GM19035 (cell line): Measurements from ENCODE around the gene KCNMB1.

Source experiments
- ATAC-seq: cut with Tn5 transposase; IDR thresholded peaks from one replicate; pipeline ENCODE4 v1.9.1; 2021; ENCODE audit not compliant: unreplicated experiment

The KCNMB1 gene, protein sequence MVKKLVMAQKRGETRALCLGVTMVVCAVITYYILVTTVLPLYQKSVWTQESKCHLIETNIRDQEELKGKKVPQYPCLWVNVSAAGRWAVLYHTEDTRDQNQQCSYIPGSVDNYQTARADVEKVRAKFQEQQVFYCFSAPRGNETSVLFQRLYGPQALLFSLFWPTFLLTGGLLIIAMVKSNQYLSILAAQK

DNA sequence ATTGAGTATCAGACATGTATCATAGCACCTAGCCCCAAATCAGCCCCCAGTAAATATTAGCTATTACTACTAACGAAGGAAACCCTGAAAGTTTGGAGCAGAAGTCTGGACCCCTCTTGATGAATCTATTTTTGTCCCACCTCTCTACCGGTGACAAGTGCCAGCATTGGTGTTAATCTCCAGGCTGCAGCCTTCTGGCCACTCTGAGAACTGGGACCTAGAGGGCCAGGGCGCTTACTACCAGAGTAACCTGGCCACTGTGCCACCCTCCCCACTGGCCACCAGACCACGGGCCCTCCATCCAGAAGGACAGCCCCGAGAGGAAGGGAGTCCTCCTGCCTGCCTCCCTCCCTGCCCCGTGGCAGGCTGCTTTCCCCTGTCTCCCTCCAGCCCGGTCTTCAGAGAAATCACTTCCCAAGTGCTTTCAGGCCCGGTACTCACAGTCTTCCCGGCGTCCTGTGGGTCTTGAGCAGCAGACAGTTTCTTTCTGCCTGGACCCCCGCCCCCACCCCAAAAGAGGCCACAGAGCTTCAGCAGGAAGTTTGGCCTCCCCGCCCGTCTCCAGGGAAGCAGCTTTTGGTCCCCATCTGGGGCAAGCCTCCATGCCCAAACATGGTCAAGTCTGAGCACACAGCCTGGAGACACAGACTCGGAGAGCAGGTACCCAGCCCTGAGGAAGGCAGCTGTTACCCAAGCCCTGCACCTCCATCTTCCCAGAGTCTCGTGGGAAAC, at the start of gene KCNMB1:
Gene KCNMB1 (minus strand): TSS at position 550 of the 732 bp plus-strand sequence. CDS start 3,920 bp downstream, outside the sequence.
- no peak for ATAC-seq

DNA sequence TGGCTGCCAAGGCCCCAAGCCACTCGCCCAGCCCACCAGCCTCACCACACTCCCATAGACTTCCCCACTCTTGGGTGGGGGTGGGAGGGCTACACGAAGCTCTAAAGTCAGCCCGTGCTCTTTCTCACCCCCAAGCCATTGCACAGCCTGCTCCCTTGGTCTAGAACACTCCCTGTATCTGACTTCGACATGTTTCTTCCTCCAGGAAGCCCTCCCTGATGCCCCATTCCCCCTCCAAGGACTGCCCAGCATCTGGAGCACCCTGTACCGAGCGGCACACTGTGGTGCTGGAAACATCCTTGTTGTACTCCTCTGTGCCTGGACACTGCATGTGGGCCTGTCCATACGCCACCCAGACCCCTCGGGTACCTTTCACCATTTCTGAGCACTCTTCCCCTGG, 49.4 kb upstream of the KCNMB1 start:
- no peak for ATAC-seq

DNA sequence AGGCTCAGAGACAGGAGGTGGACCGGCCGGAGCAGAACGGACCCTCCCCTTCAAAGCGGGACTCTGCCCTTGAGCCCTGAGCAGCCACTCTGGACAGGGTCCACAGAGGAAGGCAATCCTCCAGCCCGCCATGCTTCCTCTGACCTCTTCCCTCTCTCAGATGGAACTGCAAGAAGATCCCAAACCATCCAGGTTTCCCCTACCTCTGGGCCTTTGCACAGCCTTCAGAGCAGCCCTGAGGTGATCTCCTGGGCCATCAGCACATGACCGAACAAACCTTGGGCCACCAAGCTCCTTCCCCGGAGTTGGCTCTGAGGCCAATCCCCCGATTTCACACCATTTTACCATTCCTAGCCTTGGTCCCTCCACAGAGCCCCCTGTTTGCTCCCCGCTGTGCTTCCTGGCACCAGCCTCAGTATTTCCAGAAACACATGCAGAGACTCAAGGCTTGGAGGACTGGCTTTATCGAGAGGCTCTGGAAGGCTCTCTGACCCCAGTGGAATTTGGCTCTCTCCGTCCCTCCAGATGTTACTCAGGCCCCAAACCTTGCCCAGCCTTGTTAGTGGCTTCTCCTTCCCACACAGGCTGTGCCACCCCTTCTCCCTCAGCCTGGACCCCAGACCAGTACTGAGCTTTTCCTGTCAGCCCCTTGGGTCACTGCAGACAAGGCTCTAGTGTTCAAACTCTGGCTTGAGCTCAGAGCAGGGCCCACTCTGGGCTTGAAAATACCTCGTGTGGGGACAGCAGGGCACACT, 48.6 kb upstream of the KCNMB1 start:
- ATAC-seq = no peak

DNA sequence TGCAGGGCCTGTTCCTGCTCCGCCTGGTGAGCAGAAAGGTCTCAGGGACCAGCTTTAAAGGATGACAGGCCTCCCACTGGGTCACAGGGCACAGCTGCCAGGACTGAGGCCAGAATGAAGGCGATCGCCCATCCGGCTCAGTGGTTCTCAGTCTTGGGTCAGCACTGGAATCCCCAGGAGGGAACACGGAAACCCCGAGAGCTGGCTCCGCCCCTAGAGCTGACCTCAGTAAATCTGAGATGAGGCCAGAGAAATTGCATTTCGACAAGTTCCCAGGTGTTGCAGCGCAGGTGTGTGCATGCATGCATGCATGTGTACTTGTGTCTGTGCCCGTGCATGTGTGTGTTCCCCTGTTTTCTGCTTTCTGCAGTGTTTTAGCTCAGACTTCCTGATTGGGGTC, 47.2 kb upstream of the KCNMB1 start:
- ATAC-seq = no peak

DNA sequence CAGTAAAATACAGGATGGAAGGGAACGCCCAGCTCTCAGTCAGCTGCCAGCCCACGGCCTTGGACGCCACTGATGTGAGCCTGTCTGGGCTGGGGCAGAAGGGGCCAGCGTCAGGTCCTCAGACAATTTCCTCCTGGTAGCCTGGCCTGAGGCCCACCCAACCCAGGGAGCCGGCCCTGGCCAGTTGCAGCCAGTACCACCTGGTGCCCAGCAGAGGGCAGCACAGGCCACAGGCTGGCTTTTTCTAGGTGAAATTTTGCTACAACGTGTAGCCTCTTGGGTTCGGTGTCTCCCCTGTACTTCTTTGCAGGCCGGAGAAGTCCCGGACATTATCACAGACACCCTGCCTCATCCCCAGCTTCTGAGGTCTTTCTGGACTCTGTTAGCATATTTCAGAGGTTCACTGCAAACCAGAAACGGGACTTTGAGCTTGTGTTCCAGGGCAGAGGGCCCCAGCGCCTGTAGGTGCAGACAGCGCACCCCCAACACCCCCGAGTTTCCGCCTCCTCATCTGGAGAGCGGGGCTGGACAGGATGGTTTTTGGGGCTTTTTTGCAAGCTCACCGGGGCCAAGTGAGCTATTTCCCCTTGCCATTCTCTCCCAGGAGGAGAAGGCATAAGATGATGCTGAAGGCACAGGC, 45.9 kb upstream of the KCNMB1 start:
- ATAC-seq = peak; percentile 79

DNA sequence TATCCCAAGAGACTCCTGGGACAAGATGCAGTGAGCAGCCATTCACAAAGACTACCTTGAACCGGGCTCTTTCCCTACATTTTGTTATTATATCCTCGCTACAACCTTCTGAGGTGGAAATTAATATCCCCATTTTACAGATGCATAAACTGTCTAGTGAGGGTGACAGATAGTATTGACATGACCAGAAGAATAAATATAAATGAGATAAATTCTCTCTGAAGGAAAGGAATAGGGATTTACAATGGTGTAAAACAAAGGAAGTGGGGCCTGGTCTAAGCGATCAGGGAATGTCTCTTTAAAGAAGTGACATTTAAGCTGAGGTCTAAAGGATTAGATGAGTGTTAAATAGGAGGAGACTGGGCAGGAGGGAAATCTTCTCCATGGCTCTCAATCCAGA, 43.5 kb upstream of the KCNMB1 start:
- no peak for ATAC-seq

DNA sequence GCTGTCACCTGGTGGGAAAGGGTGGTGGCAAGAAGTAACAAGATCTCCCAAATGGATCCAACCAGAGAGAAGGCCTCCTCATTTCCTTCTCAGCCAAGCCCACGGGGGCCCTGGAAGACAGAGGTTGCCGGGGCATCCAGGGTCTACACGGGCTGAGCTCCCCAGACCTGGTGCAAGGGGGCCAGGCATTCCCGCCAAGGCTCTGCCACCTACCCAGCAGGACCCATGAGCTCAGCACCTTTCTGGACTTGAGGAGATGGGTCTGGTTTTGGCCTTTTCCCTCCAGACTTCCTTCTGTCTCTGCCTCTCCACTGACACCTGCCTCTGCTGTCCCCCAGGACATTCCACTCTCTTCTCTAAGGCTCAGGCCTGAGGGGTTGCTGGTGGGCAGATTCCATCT, 42.4 kb upstream of the KCNMB1 start:
- ATAC-seq = no peak

DNA sequence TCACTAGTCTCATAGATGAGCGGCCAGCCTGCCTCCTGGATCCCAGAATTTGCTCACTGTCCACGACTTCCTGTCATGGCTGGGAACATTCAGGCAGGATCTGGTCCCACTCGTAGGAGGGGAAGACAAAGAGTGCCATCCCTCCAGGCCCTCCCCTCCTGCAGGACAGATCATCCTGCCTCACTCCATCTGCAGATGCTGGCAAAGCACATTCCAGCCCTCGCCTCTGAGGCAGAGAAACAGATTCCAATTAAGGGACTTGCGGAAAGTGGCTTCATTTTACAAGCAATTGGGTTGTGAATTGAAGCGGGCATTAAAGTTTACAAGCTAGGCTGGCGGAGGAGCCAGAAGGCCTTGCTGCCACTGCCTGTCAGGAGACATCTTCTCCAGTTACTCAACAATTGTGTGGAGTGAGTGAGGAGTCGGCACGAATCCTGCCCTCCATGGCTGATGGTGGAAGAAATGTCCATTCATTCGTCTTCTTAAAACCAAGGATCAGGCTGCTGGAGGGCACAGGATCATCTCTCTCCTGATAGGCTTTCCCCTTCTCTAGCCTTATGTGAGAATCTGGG, 41.8 kb upstream of the KCNMB1 start:
- ATAC-seq = no peak

DNA sequence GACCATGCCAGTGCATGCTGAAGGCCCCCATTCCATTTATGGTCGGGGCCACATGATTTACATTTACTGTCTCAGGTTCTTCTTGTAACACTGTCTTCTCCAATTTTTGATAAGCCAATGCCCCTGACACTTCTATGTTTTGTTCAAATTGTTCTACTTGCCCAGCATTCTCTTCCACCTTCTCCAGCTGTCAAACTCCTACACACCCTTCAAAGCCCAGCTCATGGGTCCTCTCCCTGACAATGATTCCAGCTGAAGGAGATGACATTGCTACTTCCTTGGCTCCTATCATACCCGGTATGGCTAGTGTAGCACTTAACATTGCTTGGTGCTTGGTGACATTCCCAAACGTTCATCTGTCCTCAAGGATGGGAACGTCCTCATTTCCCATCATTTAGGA, 41.1 kb upstream of the KCNMB1 start:
- ATAC-seq = no peak

DNA sequence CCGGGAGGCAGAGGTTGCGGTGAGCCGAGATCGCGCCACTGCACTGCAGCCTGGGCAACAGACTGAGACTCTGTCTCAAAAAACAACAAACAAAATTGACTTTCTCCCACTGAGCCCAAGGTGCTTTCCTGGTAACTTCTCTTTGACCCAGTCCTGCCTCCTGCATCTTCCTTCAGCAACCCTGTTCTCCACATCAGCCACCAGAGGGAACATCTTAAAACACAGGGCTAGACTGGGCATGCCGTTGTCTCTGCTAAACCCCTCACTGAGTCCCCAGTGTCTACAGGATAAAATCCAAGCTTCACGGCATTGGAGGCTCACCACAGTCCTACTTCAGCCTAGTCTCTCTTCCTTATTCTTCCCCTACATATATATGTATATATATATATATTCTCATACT, 39.8 kb upstream of the KCNMB1 start:
- no peak for ATAC-seq

DNA sequence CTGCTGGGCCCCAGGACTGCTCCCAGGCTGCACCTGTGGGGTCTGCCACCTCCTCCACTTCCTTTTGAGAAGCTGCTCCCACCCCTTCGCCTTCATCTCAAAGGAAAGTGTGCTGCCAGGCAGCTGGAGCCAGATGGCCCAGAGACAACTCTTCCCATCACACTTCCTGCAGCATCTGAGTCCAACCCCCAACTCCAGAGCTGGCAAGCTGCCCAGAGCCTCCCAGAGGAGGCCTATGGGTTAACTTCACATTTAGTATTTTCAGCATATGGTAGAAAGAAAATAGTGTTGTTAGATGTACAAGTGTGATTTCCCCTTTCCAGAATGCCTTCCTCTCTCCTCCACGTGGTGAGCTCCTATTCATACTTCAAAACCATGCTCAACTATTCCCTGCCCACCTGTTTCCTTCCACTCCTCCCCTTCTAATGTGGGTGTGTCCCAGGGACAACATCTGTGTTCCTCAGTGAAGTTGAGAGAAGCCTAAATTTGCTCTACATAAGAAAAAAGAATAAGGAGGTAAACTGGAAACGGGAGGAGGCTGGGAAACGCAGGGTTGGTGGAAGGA, 38.6 kb upstream of the KCNMB1 start:
- no peak for ATAC-seq

DNA sequence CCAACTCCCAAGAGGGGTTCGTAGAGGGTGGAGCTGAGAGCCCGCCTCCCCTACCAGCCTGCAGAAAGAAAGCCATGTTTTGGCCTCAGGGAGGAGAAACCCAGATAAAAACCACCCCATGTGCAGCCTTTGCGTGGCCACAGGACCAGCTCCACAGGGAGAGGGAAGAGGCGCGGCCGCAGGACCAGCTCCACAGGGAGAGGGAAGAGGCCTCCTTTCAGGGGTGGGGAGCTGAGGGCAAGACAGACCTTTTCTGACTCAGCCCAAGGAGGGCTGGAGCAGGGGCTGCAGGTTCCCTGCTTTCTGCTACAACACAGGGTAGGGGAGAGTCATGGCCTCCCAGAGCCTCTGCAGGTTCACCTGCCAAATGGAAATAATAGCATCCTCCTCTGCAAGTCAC, 37.6 kb upstream of the KCNMB1 start:
- no peak for ATAC-seq

DNA sequence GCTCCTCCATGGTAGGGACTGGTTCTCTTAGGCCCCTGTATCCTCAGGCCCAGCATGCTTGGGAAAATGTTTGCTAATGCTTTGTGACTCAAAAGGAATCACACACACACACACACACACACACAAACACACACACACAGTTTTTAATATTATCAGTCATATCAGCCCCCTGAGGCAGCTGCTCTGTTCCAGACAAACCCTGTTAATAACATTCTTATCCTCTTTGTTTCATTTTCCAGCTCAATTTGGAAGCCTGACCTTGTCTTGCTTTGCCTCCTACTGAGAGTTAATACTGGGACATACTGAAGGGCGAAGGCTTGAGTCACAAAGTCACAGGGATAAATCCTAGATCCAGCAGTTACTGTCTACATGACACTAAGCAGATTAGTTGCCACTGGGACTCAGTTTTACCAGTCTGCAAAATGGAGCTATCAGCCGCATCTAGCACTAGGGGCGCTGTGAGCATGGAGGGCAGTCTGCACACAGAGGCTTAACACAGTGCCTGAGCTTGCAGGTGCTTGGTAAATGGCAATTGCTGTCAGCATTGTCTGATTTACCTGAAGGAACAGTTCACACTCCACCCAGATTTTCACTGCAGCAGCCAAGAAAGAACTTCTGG, 37.1 kb upstream of the KCNMB1 start:
- peak; percentile 64 for ATAC-seq

DNA sequence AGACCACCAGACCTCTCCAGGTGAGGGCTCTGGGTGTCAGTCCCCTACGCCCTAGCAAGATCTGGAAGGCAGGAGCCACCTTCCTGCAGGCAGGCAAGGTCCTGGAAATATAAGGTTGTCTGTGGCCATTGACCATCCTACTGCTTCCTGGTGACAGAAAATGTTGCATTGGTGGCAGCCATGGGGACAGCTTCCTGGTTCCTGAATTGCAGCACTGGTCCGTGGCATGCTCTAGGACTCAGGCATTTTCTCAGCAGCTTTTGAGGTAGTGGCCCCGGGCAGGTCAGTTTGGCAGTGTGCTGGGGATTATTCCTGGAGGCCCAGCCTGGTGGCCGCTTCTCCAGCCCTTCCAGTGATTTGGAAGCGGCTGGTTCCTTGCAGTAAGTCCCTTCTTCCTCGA, 36.6 kb upstream of the KCNMB1 start:
- no peak for ATAC-seq

DNA sequence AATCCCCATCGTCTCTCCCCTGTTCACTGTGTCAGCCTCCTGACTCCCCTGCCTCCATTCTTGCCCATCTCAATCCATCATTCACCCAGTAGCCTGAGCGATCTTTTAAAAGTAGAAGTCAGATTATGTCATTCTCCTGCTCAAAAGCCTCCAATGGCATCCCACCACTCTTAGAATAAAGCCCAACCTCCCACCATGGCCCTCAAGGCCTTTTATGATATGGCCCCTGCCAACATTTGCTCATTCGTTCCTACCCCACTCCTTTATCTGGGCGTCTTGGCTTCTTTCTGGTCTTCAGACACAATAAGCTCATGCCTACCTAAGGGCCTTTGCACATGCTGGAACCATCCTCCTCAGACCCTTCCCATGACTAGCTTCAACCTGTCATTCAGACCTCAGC, 35.5 kb upstream of the KCNMB1 start:
- ATAC-seq = no peak

DNA sequence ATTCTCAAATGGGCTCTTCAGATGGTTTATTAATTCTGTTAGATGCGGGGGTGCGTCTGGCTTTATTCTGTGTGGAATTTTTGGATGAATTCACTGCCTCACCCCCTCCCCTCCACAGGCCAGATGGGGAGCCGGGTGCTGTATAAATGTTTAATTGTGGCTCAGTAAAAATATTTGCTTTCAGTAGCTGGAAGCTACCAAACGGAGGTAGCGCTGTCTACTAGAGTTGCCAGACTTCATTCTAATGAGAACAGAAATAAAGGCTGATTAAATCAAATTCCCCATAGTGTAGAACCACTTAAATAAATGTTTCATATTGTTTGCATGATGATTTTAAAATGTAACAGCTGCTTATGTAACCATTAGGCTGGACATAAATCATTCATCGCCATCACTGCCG, 34.5 kb upstream of the KCNMB1 start:
- no peak for ATAC-seq

DNA sequence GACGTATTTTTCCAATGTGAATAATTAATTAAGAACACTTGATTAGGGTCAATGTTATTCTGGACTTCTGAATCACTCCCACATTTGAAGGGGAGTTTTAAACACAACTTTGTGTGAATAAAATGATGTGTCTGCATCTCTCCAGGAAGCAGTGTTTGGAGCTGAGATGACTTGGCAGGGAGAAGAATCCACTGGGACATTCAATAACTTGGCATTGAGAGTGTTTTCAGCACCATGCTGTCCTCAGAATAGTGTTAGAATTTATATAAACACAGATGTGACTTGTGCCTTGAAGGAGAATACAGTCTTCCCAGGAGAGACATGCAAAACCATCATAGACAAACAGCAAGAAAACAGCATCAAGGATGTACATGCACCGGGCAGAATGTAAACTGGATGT, 32.7 kb upstream of the KCNMB1 start:
- ATAC-seq = no peak

DNA sequence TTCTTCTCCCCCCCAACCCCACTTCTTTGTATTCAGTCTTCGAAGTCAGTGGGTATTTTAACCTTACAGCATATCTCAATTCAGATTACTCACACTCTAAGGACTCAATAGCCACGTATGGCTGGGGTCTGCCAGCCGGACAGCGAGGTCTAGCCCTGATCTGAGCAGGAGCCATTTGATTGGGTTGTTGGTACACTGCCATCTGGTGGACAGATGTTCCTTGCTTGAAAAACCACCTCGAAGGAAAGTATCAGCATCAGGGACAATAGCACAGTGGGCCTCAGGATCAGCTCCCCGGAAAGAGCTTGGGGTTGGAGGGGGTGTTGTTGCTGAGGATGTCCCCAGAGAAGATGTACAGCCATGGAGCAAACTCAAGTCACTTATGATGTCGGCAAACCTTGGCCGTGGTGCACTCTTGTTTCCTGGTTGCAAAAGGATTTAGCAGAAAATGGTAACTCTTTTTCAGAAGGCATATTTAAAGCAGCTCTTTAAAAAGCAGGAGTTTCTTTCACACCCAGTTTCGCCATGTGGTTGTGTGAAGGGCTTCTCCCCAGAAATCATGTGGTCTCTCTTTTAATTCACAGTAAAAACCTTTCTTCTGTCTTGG, 31.7 kb upstream of the KCNMB1 start:
- no peak for ATAC-seq

DNA sequence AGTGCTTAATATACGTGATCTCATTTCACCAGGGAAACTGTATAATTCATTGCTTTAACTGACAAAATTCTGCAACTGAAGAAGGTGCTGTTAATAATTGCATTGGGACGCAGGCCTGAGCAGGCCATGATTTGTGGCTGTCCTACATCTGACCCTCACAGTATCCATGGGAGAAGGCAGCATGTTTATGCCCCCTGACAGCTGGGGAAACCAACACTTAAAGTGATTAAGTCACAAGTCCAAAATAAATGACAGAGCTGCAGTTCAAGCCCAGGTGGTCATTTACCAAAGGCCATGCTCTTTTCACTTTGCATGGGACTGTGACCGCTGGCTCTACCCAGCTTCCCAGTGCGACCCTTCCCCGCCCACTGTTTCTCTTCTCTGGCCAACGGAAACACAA, 30.5 kb upstream of the KCNMB1 start:
- no peak for ATAC-seq

DNA sequence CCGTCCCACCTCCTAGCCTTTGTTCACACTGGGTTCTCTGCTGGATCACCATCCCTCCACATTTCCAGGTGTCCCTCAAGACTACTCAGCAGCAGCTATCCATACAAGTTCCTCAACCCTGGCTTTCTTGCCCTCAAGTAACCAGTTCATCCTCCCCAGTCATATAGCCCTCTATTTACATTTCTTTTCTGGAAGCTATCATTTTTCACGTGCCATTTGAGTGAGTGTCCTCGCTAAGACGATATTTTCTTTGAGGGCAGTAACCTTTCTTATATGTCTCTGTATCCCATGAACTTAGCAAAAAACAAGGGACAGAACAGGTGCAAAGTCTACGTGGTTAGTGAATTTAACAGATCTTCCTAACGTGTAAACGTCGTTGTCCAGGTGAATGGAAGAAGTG, 29.6 kb upstream of the KCNMB1 start:
- no peak for ATAC-seq
